Smooth muscle cell (in vitro differentiated cells): ENCODE results near the gene FBLN2. TPM values are rescaled to one million over a fixed set of nuclear protein-coding genes. Genes with fewer than 3 reads are reported as not detected.

Experiments
- DNase-seq: peaks from one replicate; lab custom pipeline; 2025; ENCODE audit not compliant: unreplicated experiment; lab: John Stamatoyannopoulos, UW
- H2AFZ ChIP-seq: fragments of 200-600 bp; sonication (generic); 2 replicates; pipeline ENCODE4 v1.6.0; 2016; ENCODE audit warnings: antibody characterized with exemption, low read depth, mild to moderate bottlenecking
- H3F3A ChIP-seq: fragments of 200-600 bp; sonication (generic); 2 replicates; pipeline ENCODE4 v1.6.0; 2017; ENCODE audit warnings: antibody characterized with exemption, low read depth
- H3K27ac ChIP-seq: fragments of 200-600 bp; sonication (generic); 2 replicates; pipeline ENCODE4 v1.5.1; 2016; ENCODE audit warnings: low read depth, mild to moderate bottlenecking
- H3K27me3 ChIP-seq: fragments of 200-600 bp; sonication (generic); 2 replicates; pipeline ENCODE4 v1.6.1; 2016; ENCODE audit warnings: low read depth, mild to moderate bottlenecking
- H3K36me3 ChIP-seq: fragments of 200-600 bp; sonication (generic); 2 replicates; pipeline ENCODE4 v1.5.1; 2016; ENCODE audit warnings: low read depth
- H3K4me1 ChIP-seq: fragments of 200-600 bp; sonication (generic); 2 replicates; pipeline ENCODE4 v1.5.1; 2016; ENCODE audit warnings: low read depth
- H3K4me2 ChIP-seq: fragments of 200-600 bp; sonication (generic); 2 replicates; pipeline ENCODE4 v1.6.0; 2016; ENCODE audit warnings: mild to moderate bottlenecking
- H3K4me3 ChIP-seq: fragments of 200-600 bp; sonication (generic); 2 replicates; pipeline ENCODE4 v1.5.1; 2016; ENCODE audit warnings: mild to moderate bottlenecking
- H3K79me2 ChIP-seq: fragments of 200-600 bp; sonication (generic); 2 replicates; pipeline ENCODE4 v1.6.0; 2016; ENCODE audit warnings: low read depth, mild to moderate bottlenecking
- H3K9ac ChIP-seq: fragments of 200-600 bp; sonication (generic); 2 replicates; pipeline ENCODE4 v1.6.0; 2016; ENCODE audit warnings: low read depth
- H3K9me3 ChIP-seq: fragments of 200-600 bp; sonication (generic); replicated peaks from 2 replicates; pipeline ENCODE4 v1.5.1; 2016; ENCODE audit warnings: low read depth
- H4K20me1 ChIP-seq: fragments of 200-600 bp; sonication (generic); 2 replicates; pipeline ENCODE4 v1.6.0; 2016; ENCODE audit warnings: low read depth
- WGBS: methylation state at CpG from one replicate; pipeline ENCODE4 v1.1.7; 2016; ENCODE audit warnings: low lambda C conversion rate; 5-methylcytosine and 5-hydroxymethylcytosine counted together
- polyA plus RNA-seq: library from polyadenylated mRNA; unstranded; fragments of >200 nt; fragmentation: Nextera tagmentation; extraction: Ambion mirVana; gene quantifications from 2 replicates; pipeline ENCODE4 v1.2.1, GENCODE V29; 2016
- total RNA-seq: library from RNA; depleted of rRNA; stranded (reverse); fragments of >200 nt; gene quantifications from 2 replicates; pipeline ENCODE4 v1.2.3, GENCODE V29; 2014
- TF ChIP-seq, protein P1 (sequence below): fragments of 200-600 bp; sonication (generic); IDR thresholded peaks from 2 replicates; pipeline ENCODE4 v1.5.1; 2017; ENCODE audit warnings: borderline replicate concordance, mild to moderate bottlenecking, antibody characterized with exemption; ENCODE audit not compliant: insufficient read depth, poor library complexity, severe bottlenecking

FBLN2 gene
- total and polyA plus RNA-seq, 2 experiments from 2014 or later: 159 to 390 TPM

GRCh38 chr3:13615019-13615528, 66.1 kb downstream of the FBLN2 start:
- no peak overlapping the region for H3K4me2 ChIP-seq
- no peaks in the 10 kb centered on the region for H3K4me1 ChIP-seq
- 92% methylated on average over 4 of the region's 4 CpGs for WGBS

GRCh38 chr3:13616359-13616758, 67.4 kb downstream of the FBLN2 start:
- TF ChIP-seq, protein P1, sequence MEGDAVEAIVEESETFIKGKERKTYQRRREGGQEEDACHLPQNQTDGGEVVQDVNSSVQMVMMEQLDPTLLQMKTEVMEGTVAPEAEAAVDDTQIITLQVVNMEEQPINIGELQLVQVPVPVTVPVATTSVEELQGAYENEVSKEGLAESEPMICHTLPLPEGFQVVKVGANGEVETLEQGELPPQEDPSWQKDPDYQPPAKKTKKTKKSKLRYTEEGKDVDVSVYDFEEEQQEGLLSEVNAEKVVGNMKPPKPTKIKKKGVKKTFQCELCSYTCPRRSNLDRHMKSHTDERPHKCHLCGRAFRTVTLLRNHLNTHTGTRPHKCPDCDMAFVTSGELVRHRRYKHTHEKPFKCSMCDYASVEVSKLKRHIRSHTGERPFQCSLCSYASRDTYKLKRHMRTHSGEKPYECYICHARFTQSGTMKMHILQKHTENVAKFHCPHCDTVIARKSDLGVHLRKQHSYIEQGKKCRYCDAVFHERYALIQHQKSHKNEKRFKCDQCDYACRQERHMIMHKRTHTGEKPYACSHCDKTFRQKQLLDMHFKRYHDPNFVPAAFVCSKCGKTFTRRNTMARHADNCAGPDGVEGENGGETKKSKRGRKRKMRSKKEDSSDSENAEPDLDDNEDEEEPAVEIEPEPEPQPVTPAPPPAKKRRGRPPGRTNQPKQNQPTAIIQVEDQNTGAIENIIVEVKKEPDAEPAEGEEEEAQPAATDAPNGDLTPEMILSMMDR: no peak
- H2AFZ ChIP-seq: no peak overlapping the region
- no peaks in the 10 kb centered on the region for H3K79me2 ChIP-seq
- H3K4me1 ChIP-seq: no peaks in the 10 kb centered on the region
- H3K4me3 ChIP-seq: no peak overlapping the region
- H3K36me3 ChIP-seq: no peaks in the 10 kb centered on the region
- H3F3A ChIP-seq: no peaks in the 10 kb centered on the region
- peaks cover 15% of the 10 kb centered on the region for H4K20me1 ChIP-seq
- no peak overlapping the region for H3K4me2 ChIP-seq
- WGBS: 86% methylated on average over 7 of the region's 7 CpGs
- no peak overlapping the region for H3K27ac ChIP-seq
- H3K27me3 ChIP-seq: no peaks in the 10 kb centered on the region
- DNase-seq: no peak
- H3K9me3 ChIP-seq: no peaks in the 10 kb centered on the region
- H3K9ac ChIP-seq: no peak overlapping the region

More at GRCh38 chr3:13615019-13615528, 66.1 kb downstream of the FBLN2 start:
- no peaks in the 10 kb centered on the region for H3K36me3 ChIP-seq
- TF ChIP-seq, protein P1: no peak
- DNase-seq: no peak
- no peaks in the 10 kb centered on the region for H3F3A ChIP-seq
- no peak overlapping the region for H2AFZ ChIP-seq
- no peak overlapping the region for H3K9ac ChIP-seq
- H3K27ac ChIP-seq: no peak overlapping the region
- H3K4me3 ChIP-seq: no peak overlapping the region
- H3K9me3 ChIP-seq: no peaks in the 10 kb centered on the region
- H3K27me3 ChIP-seq: no peaks in the 10 kb centered on the region
- H4K20me1 ChIP-seq: peaks cover 27% of the 10 kb centered on the region
- no peaks in the 10 kb centered on the region for H3K79me2 ChIP-seq

DNA sequence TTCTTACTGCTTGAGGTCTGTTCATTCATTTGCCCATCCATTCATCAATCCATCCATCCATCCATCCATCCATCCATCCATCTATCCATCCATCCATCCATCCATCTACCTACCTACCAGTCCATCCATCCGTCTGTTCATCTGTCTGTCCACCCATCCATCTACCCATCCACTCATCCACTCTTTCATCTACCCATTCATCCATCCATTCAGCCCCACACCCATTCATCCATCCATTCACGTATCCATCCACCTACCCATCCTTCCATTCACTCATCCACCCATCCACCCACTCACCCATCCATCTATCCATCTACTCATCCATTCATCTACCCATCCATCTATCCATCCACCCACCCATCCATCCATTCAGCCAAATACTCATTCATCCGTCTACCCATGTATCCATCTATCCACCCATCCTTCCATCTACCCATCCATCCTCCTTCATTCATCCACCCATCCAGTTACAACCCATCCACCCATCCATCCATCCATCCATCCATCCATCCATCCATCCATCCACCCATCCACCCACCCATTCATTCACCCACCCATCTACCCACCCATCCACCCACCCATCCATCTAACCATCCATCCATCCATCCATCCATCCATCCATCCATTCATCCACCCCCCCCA, 68.3 kb downstream of the FBLN2 start:
- H3K27ac ChIP-seq: no peak overlapping the region
- H4K20me1 ChIP-seq: peaks cover 6% of the 10 kb centered on the region
- no peaks in the 10 kb centered on the region for H3K79me2 ChIP-seq
- 90% methylated on average over 3 of the region's 3 CpGs for WGBS
- H3K4me3 ChIP-seq: no peak overlapping the region
- H3K36me3 ChIP-seq: no peaks in the 10 kb centered on the region
- no peaks in the 10 kb centered on the region for H3K4me1 ChIP-seq
- no peaks in the 10 kb centered on the region for H3F3A ChIP-seq
- no peak for DNase-seq
- TF ChIP-seq, protein P1: no peak
- H3K9me3 ChIP-seq: no peaks in the 10 kb centered on the region
- H3K4me2 ChIP-seq: no peak overlapping the region
- no peak overlapping the region for H3K9ac ChIP-seq
- H3K27me3 ChIP-seq: no peaks in the 10 kb centered on the region
- H2AFZ ChIP-seq: no peak overlapping the region

DNA sequence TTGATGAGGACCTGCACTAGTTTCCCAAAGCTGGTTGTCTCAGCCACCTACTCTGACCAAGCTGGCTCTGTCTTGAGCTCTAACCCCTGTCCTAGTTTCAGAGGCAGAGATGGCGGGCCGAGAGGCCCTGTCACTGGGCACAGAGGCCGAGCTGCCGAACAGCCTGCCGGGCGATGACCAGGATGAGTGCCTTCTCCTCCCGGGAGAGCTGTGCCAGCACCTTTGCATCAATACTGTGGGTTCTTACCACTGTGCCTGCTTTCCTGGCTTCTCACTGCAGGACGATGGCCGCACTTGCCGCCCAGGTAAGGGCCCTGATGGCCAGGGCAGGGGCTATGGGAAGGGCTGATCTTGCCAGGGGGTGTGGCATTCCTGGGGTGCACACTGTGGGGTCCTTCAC, 69.1 kb downstream of the FBLN2 start:
- 95% methylated on average over 10 of the region's 10 CpGs for WGBS

More for the DNA sequence above, 69.1 kb downstream of the FBLN2 start:
- no peaks in the 10 kb centered on the region for H3K4me1 ChIP-seq
- TF ChIP-seq, protein P1: no peak
- DNase-seq: no peak
- H3K9me3 ChIP-seq: no peaks in the 10 kb centered on the region
- no peak overlapping the region for H2AFZ ChIP-seq
- H3K4me3 ChIP-seq: no peak overlapping the region
- no peaks in the 10 kb centered on the region for H3K36me3 ChIP-seq
- no peak overlapping the region for H3K9ac ChIP-seq
- H3K4me2 ChIP-seq: no peak overlapping the region
- H3K79me2 ChIP-seq: no peaks in the 10 kb centered on the region
- no peaks in the 10 kb centered on the region for H3F3A ChIP-seq
- no peaks in the 10 kb centered on the region for H3K27me3 ChIP-seq
- no peaks in the 10 kb centered on the region for H4K20me1 ChIP-seq
- no peak overlapping the region for H3K27ac ChIP-seq
